Measurements from ENCODE around the gene GPR22. TPM values are rescaled to one million over a fixed set of nuclear protein-coding genes. Genes with fewer than 3 reads are reported as not detected.

GPR22 gene
- total RNA-seq, 1 experiment from 2014 or later = 3.3 TPM

Small RNA genes within 50 kb of the gene (small RNA-seq; reads per million reads assigned to genes)
- 0 to 0.02 reads per million in 2 experiments for gene AC002381.1

Other genes starting within 250 kb of the GPR22 start
- 56.3 and 70.0 TPM in 2 replicates for gene COG5, start 93.9 kb downstream of the GPR22 start, total RNA-seq (2014; rRNA removed; shearing (Covaris generic))
- gene DUS4L, start 93.9 kb downstream of the GPR22 start, total RNA-seq (2014; rRNA removed; shearing (Covaris generic)) = 26.4 and 28.0 TPM in 2 replicates
- 58.4 and 67.2 TPM in 2 replicates for gene BCAP29, start 110.2 kb downstream of the GPR22 start, total RNA-seq (2014; rRNA removed; shearing (Covaris generic))
- gene SLC26A4, start 190.8 kb downstream of the GPR22 start, total RNA-seq (2014; rRNA removed; shearing (Covaris generic)) = 0.22 and 0.35 TPM in 2 replicates